ENCODE measurements around the gene TSPAN31.
"Not testable (repeated sequence)": the region's sequence is repeated elsewhere in the genome, so short reads cannot be mapped to it uniquely, and the experiment has no call there.

TSPAN31 gene

GRCh38 chr12:57744777-57745484, at the start of gene TSPAN31:
TSS of gene TSPAN31 (plus strand) at chr12:57745039. CDS start at chr12:57745155, 116 bp downstream.
- DNase-seq = peak; percentile 97

- no peak for DNase-seq
These were observed 48.9 kb upstream of the TSPAN31 start for GRCh38 chr12:57695770-57696432.

GRCh38 chr12:57697076-57697475, 47.8 kb upstream of the TSPAN31 start:
- no peak for DNase-seq

GRCh38 chr12:57698414-57698813, 46.4 kb upstream of the TSPAN31 start:
- DNase-seq = no peak

- no peak for DNase-seq
These were observed 44.5 kb upstream of the TSPAN31 start for GRCh38 chr12:57700317-57700716.

GRCh38 chr12:57707250-57707649, 37.6 kb upstream of the TSPAN31 start:
- no peak for DNase-seq

- no peak for DNase-seq
These were observed 36.5 kb upstream of the TSPAN31 start for GRCh38 chr12:57708296-57708695.

GRCh38 chr12:57712701-57713100, 32.1 kb upstream of the TSPAN31 start:
- no peak for DNase-seq

- no peak for DNase-seq
These were observed 31.6 kb upstream of the TSPAN31 start for GRCh38 chr12:57713209-57713608.

GRCh38 chr12:57715036-57715748, 29.6 kb upstream of the TSPAN31 start:
- DNase-seq = not testable (repeated sequence)

- no peak for DNase-seq
These were observed 29.1 kb upstream of the TSPAN31 start for GRCh38 chr12:57715786-57716185.

GRCh38 chr12:57716305-57716704, 28.5 kb upstream of the TSPAN31 start:
- no peak for DNase-seq

GRCh38 chr12:57717131-57717530, 27.7 kb upstream of the TSPAN31 start:
- DNase-seq = no peak

- DNase-seq = no peak
These were observed 26.8 kb upstream of the TSPAN31 start for GRCh38 chr12:57717846-57718640.

- DNase-seq = no peak
These were observed 26.0 kb upstream of the TSPAN31 start for GRCh38 chr12:57718641-57719528.

- no peak for DNase-seq
These were observed 24.8 kb upstream of the TSPAN31 start for GRCh38 chr12:57719777-57720605.

- no peak for DNase-seq
These were observed 23.9 kb upstream of the TSPAN31 start for GRCh38 chr12:57720606-57721595.

GRCh38 chr12:57721846-57722608, 22.8 kb upstream of the TSPAN31 start:
- not testable (repeated sequence) for DNase-seq

Measured in CD4-positive, alpha-beta T cell treated with Interferon gamma for 1 hour (primary cell).